Ovary (tissue), 3 donors: ENCODE results near the gene GLIS2.
A peak's percentile ranks its signal among the peaks of the same experiment; 100 is the strongest.

ENCODE experiments used
- EP300 ChIP-seq: sonication (generic); formaldehyde crosslinking; IDR thresholded peaks from one replicate; pipeline ENCODE4 v1.6.1; 2017; ENCODE audit warnings: antibody characterized with exemption
- POLR2A ChIP-seq: fragments of 450-650 bp; IDR thresholded peaks from one replicate; pipeline ENCODE4 v1.6.1; 2017; ENCODE audit warnings: antibody characterized with exemption, mild to moderate bottlenecking, moderate library complexity
- TF ChIP-seq, protein P1 (sequence below), 3 donors: fragments of 450-650 bp in 2 of 3; fragments of 200-600 bp in 1 of 3; IDR thresholded peaks; one replicate each; pipeline versions ENCODE4 v1.5.1 to v1.8.0; 2016 to 2022; ENCODE audit warnings: antibody characterized with exemption in 3 of 3, mild to moderate bottlenecking in 1 of 3
- donor health status: DM: no; HTN: no; CAD: no.

DNA sequence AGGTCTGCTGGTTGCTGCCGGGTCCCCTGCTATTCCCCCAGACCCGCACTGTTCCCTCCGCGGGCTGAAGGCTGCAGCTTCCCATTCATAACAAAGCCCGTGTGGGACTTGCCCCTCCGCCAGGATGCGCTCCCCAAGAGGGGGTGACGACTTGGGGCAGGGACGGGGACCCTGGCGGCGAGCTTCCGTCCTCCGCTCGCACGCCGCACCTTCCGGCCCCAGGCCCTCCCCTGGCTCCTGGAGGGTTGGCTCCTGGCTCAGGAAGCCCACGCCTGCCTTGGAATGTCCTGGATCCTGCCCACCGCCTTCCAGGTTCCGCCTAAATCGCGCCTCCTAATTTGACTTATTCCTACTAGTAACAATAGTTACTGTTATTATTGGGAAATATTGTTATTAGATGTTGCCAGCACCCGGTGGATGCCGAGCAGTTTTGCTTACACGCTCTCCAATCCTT lies 42.0 kb upstream of the GLIS2 start:
- TF ChIP-seq, protein P1, sequence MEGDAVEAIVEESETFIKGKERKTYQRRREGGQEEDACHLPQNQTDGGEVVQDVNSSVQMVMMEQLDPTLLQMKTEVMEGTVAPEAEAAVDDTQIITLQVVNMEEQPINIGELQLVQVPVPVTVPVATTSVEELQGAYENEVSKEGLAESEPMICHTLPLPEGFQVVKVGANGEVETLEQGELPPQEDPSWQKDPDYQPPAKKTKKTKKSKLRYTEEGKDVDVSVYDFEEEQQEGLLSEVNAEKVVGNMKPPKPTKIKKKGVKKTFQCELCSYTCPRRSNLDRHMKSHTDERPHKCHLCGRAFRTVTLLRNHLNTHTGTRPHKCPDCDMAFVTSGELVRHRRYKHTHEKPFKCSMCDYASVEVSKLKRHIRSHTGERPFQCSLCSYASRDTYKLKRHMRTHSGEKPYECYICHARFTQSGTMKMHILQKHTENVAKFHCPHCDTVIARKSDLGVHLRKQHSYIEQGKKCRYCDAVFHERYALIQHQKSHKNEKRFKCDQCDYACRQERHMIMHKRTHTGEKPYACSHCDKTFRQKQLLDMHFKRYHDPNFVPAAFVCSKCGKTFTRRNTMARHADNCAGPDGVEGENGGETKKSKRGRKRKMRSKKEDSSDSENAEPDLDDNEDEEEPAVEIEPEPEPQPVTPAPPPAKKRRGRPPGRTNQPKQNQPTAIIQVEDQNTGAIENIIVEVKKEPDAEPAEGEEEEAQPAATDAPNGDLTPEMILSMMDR (IDR thresholded peaks at IDR 0.05), result peak in 2 of 3 donors; percentile 13 to 21
- TF ChIP-seq EP300 (no peak), POLR2A (no peak)
